Smooth muscle cell of the coronary artery (primary cell): ENCODE measurements around the gene CAV3. TPM values are rescaled to one million over a fixed set of nuclear protein-coding genes. Genes with fewer than 3 reads are reported as not detected.

ENCODE experiments used
- total RNA-seq: library from RNA; depleted of rRNA; stranded (reverse); fragments of >200 nt; gene quantifications from 2 replicates; pipeline ENCODE4 v1.2.3, GENCODE V29; 2014; ENCODE audit warnings: low replicate concordance

CAV3 gene
- under 0.01 and 0.08 TPM in 2 replicates for total RNA-seq

GRCh38 chr3:8733332-8734094, at the start of gene CAV3:
TSS of gene CAV3 (plus strand) at chr3:8733802. CDS start at chr3:8733877, 75 bp downstream.

GRCh38 chr3:8769088-8769822, 35.7 kb downstream of the CAV3 start, which contains the start of gene OXTR:
TSS of gene OXTR (minus strand) at chr3:8769613. CDS start at chr3:8768187, 1,426 bp downstream.

Other genes starting within 250 kb of the CAV3 start
- 24.9 and 202 TPM in 2 replicates for gene LMCD1, start 232.0 kb upstream of the CAV3 start, total RNA-seq
- gene SSUH2, start 89.0 kb upstream of the CAV3 start, total RNA-seq, result 0.12 TPM in 1 of 2 replicates, not detected in the other
- 1.2 and 35.9 TPM in 2 replicates for gene OXTR, start 35.8 kb downstream of the CAV3 start, total RNA-seq
- 3.4 and 13.5 TPM in 2 replicates for gene RAD18, start 229.7 kb downstream of the CAV3 start, total RNA-seq